K562 (cell line): ENCODE data around the gene CUL9. TPM values are rescaled to one million over a fixed set of nuclear protein-coding genes. Genes with fewer than 3 reads are reported as not detected.

Experiments used
- ATAC-seq: fragments of 200-7000 bp; cut with Tn5 transposase; 3 replicates; pipeline ENCODE4 v1.9.1; 2020; ENCODE audit warnings: moderate library complexity
- BruUV-seq: library from RNA; stranded (reverse); fragments of 400-500 nt; replicated peaks from 2 replicates; lab custom pipeline; 2021; lab: Mats Ljungman, UMichigan
- CTCF ChIA-PET: fragments of 300-600 bp; formaldehyde crosslinking; extraction: SDS; loops from one replicate; lab custom pipeline; 2021; ENCODE audit warnings: low intra/inter-chr PET ratio; lab: Yijun Ruan, JAX
- POLR2A ChIA-PET: fragments of 300-600, 350-650 bp; sonication (Branson Sonifier 250); formaldehyde crosslinking; extraction: SDS; loops from one replicate; lab custom pipeline; 2021; ENCODE audit warnings: antibody characterized with exemption, inconsistent platforms; lab: Yijun Ruan, JAX
- DNase-seq, 4 experiments: peaks; one replicate each; pipeline versions ENCODE4 v3.0.0 to v3.0.0-alpha.2; 2011 to 2018; ENCODE audit warnings: low spot score in 3 of 4, mixed read lengths in 3 of 4; ENCODE audit errors: extremely low read depth in 1 of 4
- FAIRE-seq: peaks from 2 replicates; lab custom pipeline; 2011; peaks lifted over from hg19 to GRCh38; lab: Jason Lieb, UNC
- H2AFZ ChIP-seq: 2 replicates; pipeline ENCODE4 v1.6.0; 2011; ENCODE audit warnings: low read depth, low read length, control low read depth, inconsistent platforms
- H3K27ac ChIP-seq: fragments of 200-600 bp; 3 replicates; pipeline ENCODE4 v1.8.0; 2011; ENCODE audit warnings: low read depth, mild to moderate bottlenecking, control low read depth, inconsistent platforms, low read length, moderate library complexity, mixed read lengths; ENCODE audit errors: extremely low read depth
- H3K27me3 ChIP-seq, 2 experiments: fragments of 300-600 bp in 1 of 2; 2 replicates in 1 of 2; 3 replicates in 1 of 2; pipeline versions ENCODE4 v1.6.0 to v1.8.0; 2011; ENCODE audit warnings: inconsistent platforms in 2 of 2, low read length in 2 of 2, mild to moderate bottlenecking in 1 of 2, mixed read lengths in 1 of 2, moderate library complexity in 1 of 2; ENCODE audit not compliant: control insufficient read depth in 2 of 2, insufficient read depth in 2 of 2
- H3K36me3 ChIP-seq: fragments of 300-600 bp; 3 replicates; pipeline ENCODE4 v1.8.0; 2011; ENCODE audit warnings: mild to moderate bottlenecking, low read length, inconsistent platforms; ENCODE audit not compliant: control insufficient read depth, insufficient read depth
- H3K4me1 ChIP-seq, 2 experiments: fragments of 200-600 bp in 1 of 2; replicated peaks in 1 of 2; 2 replicates in 1 of 2; 3 replicates in 1 of 2; pipeline versions ENCODE4 v1.5.1 to v1.8.0; 2011; ENCODE audit warnings: inconsistent platforms in 2 of 2, low read length in 2 of 2, mild to moderate bottlenecking in 1 of 2, mixed read lengths in 1 of 2, moderate library complexity in 1 of 2; ENCODE audit not compliant: control insufficient read depth in 2 of 2, insufficient read depth in 2 of 2
- H3K4me2 ChIP-seq: 2 replicates; pipeline ENCODE4 v1.6.1; 2011; ENCODE audit warnings: low read length, control low read depth, inconsistent platforms, mixed read lengths; ENCODE audit not compliant: insufficient read depth
- H3K4me3 ChIP-seq: fragments of 200-600 bp; sonication (generic), shearing (Covaris generic); 2 replicates; pipeline ENCODE4 v1.5.1; 2016; ENCODE audit warnings: control low read depth, inconsistent platforms
- H3K79me2 ChIP-seq: fragments of 200-600 bp; 3 replicates; pipeline ENCODE4 v1.8.0; 2011; ENCODE audit warnings: low read length, inconsistent platforms; ENCODE audit not compliant: control insufficient read depth, insufficient read depth
- H3K9ac ChIP-seq, 2 experiments: 2 replicates each; pipeline versions ENCODE4 v1.6.0 to v1.6.1; 2011; ENCODE audit warnings: low read depth in 2 of 2, low read length in 2 of 2, control low read depth in 1 of 2, inconsistent platforms in 1 of 2, mild to moderate bottlenecking in 1 of 2, mixed read lengths in 1 of 2; ENCODE audit not compliant: insufficient read depth in 1 of 2
- H3K9me1 ChIP-seq: one replicate; pipeline ENCODE4 v1.6.0; 2011; ENCODE audit warnings: inconsistent platforms, mild to moderate bottlenecking, low read length, moderate library complexity; ENCODE audit not compliant: control insufficient read depth, insufficient read depth
- H3K9me3 ChIP-seq: replicated peaks from 2 replicates; pipeline ENCODE4 v1.5.1; 2011; ENCODE audit warnings: low read depth, low read length, inconsistent platforms; ENCODE audit not compliant: control insufficient read depth, insufficient read depth
- H4K20me1 ChIP-seq: replicated peaks from 2 replicates; pipeline ENCODE4 v1.6.1; 2011; ENCODE audit warnings: low read length, inconsistent platforms, mixed read lengths; ENCODE audit not compliant: control insufficient read depth, insufficient read depth
- CREBBP ChIP-seq: IDR thresholded peaks from one replicate; pipeline ENCODE4 v1.6.1; 2012; ENCODE audit warnings: low read depth, mild to moderate bottlenecking, control low read depth, inconsistent platforms, low read length
- E4F1 ChIP-seq: fragments of 250-450 bp; sonication (Bioruptor Pico); IDR thresholded peaks from 2 replicates; pipeline ENCODE4 v1.5.0; 2021; ENCODE audit warnings: mild to moderate bottlenecking, borderline replicate concordance
- ELF4 ChIP-seq: fragments of 450-650 bp; formaldehyde crosslinking; IDR thresholded peaks from 2 replicates; pipeline ENCODE4 v1.4.0; 2022; ENCODE audit warnings: missing genetic modification characterization
- ESRRB ChIP-seq: fragments of 250-450 bp; sonication (Bioruptor Pico); IDR thresholded peaks from 2 replicates; pipeline ENCODE4 v1.5.0; 2020; ENCODE audit warnings: mild to moderate bottlenecking, moderate library complexity, borderline replicate concordance
- MEF2A ChIP-seq: IDR thresholded peaks from 2 replicates; pipeline ENCODE4 v1.6.1; 2011; ENCODE audit warnings: low read depth, mild to moderate bottlenecking, low read length, moderate library complexity; ENCODE audit not compliant: control insufficient read depth
- MYBL2 ChIP-seq, 2 experiments: fragments of 450-650 bp in 1 of 2; sonication (generic) in 1 of 2; formaldehyde crosslinking in 1 of 2; IDR thresholded peaks; 2 replicates each; pipeline versions ENCODE4 v1.6.1 to v1.8.1; 2017 to 2022; ENCODE audit warnings: borderline replicate concordance in 1 of 2, inconsistent platforms in 1 of 2, low read depth in 1 of 2, mild to moderate bottlenecking in 1 of 2, missing genetic modification reagents in 1 of 2, moderate library complexity in 1 of 2
- PTRF ChIP-seq: fragments of 450-650 bp; IDR thresholded peaks from 2 replicates; pipeline ENCODE4 v1.6.1; 2016; ENCODE audit warnings: mild to moderate bottlenecking, missing genetic modification characterization, missing compliant biosample characterization
- SIN3A ChIP-seq, 2 experiments: fragments of 150-350 bp in 1 of 2; IDR thresholded peaks; 2 replicates each; pipeline ENCODE4 v1.6.1; 2011 to 2016; ENCODE audit warnings: borderline replicate concordance in 2 of 2, low read depth in 2 of 2, low read length in 2 of 2, mild to moderate bottlenecking in 2 of 2, moderate library complexity in 2 of 2; ENCODE audit not compliant: control insufficient read depth in 1 of 2
- TCF7 ChIP-seq: sonication (generic); IDR thresholded peaks from 2 replicates; pipeline ENCODE4 v1.6.1; 2016; ENCODE audit warnings: antibody characterized with exemption, borderline replicate concordance
- ZFP36 ChIP-seq: fragments of 150-350 bp; IDR thresholded peaks from 2 replicates; pipeline ENCODE4 v1.6.1; 2018; ENCODE audit warnings: low read length, low read depth; ENCODE audit not compliant: partially characterized antibody
- ZNF280A ChIP-seq: fragments of 450-650 bp; IDR thresholded peaks from 2 replicates; pipeline ENCODE4 v1.6.1; 2018; ENCODE audit warnings: mild to moderate bottlenecking, low read depth; ENCODE audit not compliant: partially characterized antibody
- ZNF3 ChIP-seq: fragments of 250-450 bp; sonication (Bioruptor Pico); IDR thresholded peaks from 2 replicates; pipeline ENCODE4 v1.5.0; 2021; ENCODE audit warnings: mild to moderate bottlenecking, moderate library complexity
- ZNF507 ChIP-seq: conservative IDR thresholded peaks from 2 replicates; pipeline ENCODE4 v1.6.1; 2017; ENCODE audit warnings: missing genetic modification characterization, missing compliant biosample characterization
- WGBS: fragments of 100-300 bp; shearing (Covaris generic); methylation state at CpG from one replicate; pipeline ENCODE4 v1.1.6; 2016; ENCODE audit warnings: low coverage, mixed read lengths; ENCODE audit not compliant: insufficient coverage; ENCODE audit errors: missing lambda C conversion rate; 5-methylcytosine and 5-hydroxymethylcytosine counted together
- in situ Hi-C: fragments of 300-500 bp; cut with MboI; formaldehyde crosslinking; loops from 4 replicates; pipeline ENCODE4 v1.15.0; 2018; ENCODE audit warnings: inconsistent platforms, mixed read lengths
- intact Hi-C: fragments of 100-400 bp; cut with micrococcal nuclease; formaldehyde crosslinking; loops from 2 replicates; pipeline ENCODE4 v1.14.2; 2022
- polyA plus RNA-seq, 8 experiments: library from polyadenylated mRNA; depleted of rRNA in 4 of 8; stranded (reverse) in 5 of 8; unstranded in 3 of 8; fragments of >200 nt; fragmentation: Nextera tagmentation in 2 of 8; fragmentation: Illumina TruSeq in 1 of 8; extraction: Ambion mirVana in 2 of 8; extraction: Trizol in 1 of 8; gene quantifications; 2 replicates each; pipeline versions ENCODE4 v1.2.1 to v1.2.3, GENCODE V29; 2011 to 2014; ENCODE audit warnings: inconsistent platforms in 1 of 8, missing spikeins in 1 of 8
- total RNA-seq, 7 experiments: library from RNA; depleted of rRNA in 6 of 7; stranded (reverse); fragments of >200 nt in 6 of 7; fragmentation: Illumina TruSeq in 2 of 7; extraction: Trizol in 2 of 7; gene quantifications; 2 replicates each; pipeline versions ENCODE4 v1.2.1 to v1.2.3, GENCODE V29; 2011 to 2021; ENCODE audit warnings: low replicate concordance in 1 of 7

The CUL9 gene
- total and polyA plus RNA-seq, 9 of the 15 experiments (the other 6 are each of a cell fraction or from before 2014, with no cell fraction given), result 0.50 to 20.7 (median 6.6) TPM

- TF ChIP-seq ELF4 (CRISPR knock-in tag), result 0 out of 2 replicates have a peak, but pooled peaks have one; percentile 9
- TF ChIP-seq, all 486 proteins: peak for 5
Observed at GRCh38 chr6:43243664-43244321, 61.8 kb downstream of the CUL9 start (continued).

DNA sequence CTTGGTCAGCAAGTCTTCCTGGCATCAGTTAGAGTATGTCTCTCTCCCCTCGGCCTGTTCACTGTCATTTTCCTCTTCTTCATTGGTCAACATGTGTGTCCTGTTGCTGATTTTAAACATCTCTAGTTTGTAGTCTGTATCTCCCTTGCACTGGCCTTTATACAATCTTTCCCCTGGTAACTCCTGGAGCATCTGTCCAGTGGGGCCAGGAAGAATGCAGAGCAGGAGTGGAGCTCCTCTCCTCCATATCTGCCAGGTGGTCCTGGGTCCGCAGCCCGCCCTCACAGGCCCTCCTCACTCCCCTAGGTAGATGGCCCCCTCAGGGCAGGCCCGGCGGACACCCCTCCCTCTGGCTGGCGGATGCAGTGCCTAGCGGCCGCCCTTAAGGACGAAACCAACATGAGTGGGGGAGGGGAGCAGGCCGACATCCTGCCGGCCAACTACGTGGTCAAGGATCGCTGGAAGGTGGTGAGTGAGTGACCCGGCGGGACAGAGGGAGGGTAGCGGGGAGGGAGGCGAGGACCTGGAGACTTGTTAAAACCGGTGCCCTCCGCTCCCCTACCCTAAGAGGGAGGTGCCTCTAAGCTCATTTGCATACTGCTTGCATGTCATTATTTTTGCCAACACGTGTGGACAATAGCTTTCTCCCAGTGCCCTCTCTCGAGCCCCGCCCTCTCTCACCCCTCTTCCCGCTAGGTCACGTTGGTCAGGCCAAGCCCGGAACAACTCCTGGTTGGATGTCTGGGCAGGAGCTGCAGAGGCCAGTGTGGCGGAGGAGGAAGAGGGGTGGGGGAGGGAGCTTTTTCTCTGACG lies 64.5 kb downstream of the CUL9 start:
- ATAC-seq, result peak; percentile 70
- peaks cover 56 to 82% of the 10 kb centered on the region in 2 experiments for H3K27me3 ChIP-seq
- peak overlapping the region; percentile 39 for H3K4me3 ChIP-seq
- no peak for TF ChIP-seq ZNF507 (tag)
- TF ChIP-seq MYBL2 (IDR thresholded peaks at IDR 0.05; ENCODE audit: low read depth), result no peak
- no peak for TF ChIP-seq MYBL2 (CRISPR knock-in tag; IDR thresholded peaks at IDR 0.05; ENCODE audit: borderline replicate concordance)
- no peak for TF ChIP-seq ESRRB (CRISPR knock-in tag)
- TF ChIP-seq E4F1 (CRISPR knock-in tag), result no peak
- no peak for TF ChIP-seq ZFP36
- no peak for TF ChIP-seq ZNF3 (CRISPR knock-in tag)
- TF ChIP-seq SIN3A (IDR thresholded peaks at IDR 0.05; ENCODE audit: borderline replicate concordance in 2 of 2, control insufficient read depth in 1 of 2, low read depth in 2 of 2, low read length in 2 of 2), result no peak
- TF ChIP-seq TCF7, result no peak
- TF ChIP-seq CREBBP, result no peak
- no peak for TF ChIP-seq MEF2A
- TF ChIP-seq ZNF280A, result no peak
- no peak for TF ChIP-seq PTRF

More for the DNA sequence above, 64.5 kb downstream of the CUL9 start:
- 2% methylated on average over 25 of the region's 27 CpGs for whole genome bisulfite sequencing
- ChIA-PET CTCF (no interaction called here), POLR2A (interaction anchor here (0.7 to 1.1 kb wide), 5 partner anchors 9 to 72 kb away, joined by 3 to 6 read pairs (median 3); partner anchors contain the start of gene DNPH1)
- intact Hi-C loops (loop anchor here (5.0 kb wide), 1 partner anchor 74 kb away; the partner anchor contains the start of gene SRF), in situ Hi-C loops (no loop called here)
- Histone ChIP-seq H3K9me1 (no peaks in the 10 kb centered on the region), H3K9ac (peak overlapping the region; percentile 33 to 90), H3K79me2 (no peaks in the 10 kb centered on the region), H2AFZ (peak overlapping the region; percentile 96), H3K4me1 (peaks cover 10 to 24% of the 10 kb centered on the region in 2 experiments), H3K27ac (no peak overlapping the region; the same call in 2 of the 3 replicates), H3K9me3 (no peaks in the 10 kb centered on the region), H3K36me3 (no peaks in the 10 kb centered on the region), H4K20me1 (peaks cover 6% of the 10 kb centered on the region; the same call in 1 of the 2 replicates), H3K4me2 (peak overlapping the region; percentile 91)
- no TSS peak for BruUV-seq
- FAIRE-seq (no peak), DNase-seq (peak; percentile 57 to 66 (median 63))
